Measurements from ENCODE around the gene TBC1D23.
A peak's percentile ranks its signal among the peaks of the same experiment; 100 is the strongest.
"Not testable (repeated sequence)": the region's sequence is repeated elsewhere in the genome, so short reads cannot be mapped to it uniquely, and the experiment has no call there.

Gene TBC1D23

DNA sequence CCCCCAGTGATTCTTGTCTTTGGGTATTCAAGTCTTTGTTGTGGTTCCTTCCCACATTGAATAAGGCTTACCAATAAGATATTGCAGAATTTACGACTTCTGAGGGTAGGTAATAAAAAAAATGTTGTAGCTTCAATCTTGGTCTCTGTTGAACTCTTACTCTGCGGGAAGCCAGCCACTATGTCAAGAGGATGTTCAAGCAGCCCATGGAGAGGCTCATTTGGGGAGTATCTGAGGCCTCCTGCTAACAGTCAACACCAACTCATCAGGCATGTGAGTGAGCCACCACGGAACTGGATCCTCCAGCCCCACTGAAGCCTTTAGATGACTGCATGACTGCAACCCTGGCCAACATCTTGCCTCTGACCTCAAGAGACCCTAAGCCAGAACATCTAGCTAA is 3.2 kb upstream of the TBC1D23 start:
- TF ChIP-seq ZFX (IDR thresholded peaks at IDR 0.05) = no peak
- TF ChIP-seq, protein P1, sequence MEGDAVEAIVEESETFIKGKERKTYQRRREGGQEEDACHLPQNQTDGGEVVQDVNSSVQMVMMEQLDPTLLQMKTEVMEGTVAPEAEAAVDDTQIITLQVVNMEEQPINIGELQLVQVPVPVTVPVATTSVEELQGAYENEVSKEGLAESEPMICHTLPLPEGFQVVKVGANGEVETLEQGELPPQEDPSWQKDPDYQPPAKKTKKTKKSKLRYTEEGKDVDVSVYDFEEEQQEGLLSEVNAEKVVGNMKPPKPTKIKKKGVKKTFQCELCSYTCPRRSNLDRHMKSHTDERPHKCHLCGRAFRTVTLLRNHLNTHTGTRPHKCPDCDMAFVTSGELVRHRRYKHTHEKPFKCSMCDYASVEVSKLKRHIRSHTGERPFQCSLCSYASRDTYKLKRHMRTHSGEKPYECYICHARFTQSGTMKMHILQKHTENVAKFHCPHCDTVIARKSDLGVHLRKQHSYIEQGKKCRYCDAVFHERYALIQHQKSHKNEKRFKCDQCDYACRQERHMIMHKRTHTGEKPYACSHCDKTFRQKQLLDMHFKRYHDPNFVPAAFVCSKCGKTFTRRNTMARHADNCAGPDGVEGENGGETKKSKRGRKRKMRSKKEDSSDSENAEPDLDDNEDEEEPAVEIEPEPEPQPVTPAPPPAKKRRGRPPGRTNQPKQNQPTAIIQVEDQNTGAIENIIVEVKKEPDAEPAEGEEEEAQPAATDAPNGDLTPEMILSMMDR (conservative IDR thresholded peaks at IDR 0.05) = no peak
- H3K27ac ChIP-seq = no peak overlapping the region

DNA sequence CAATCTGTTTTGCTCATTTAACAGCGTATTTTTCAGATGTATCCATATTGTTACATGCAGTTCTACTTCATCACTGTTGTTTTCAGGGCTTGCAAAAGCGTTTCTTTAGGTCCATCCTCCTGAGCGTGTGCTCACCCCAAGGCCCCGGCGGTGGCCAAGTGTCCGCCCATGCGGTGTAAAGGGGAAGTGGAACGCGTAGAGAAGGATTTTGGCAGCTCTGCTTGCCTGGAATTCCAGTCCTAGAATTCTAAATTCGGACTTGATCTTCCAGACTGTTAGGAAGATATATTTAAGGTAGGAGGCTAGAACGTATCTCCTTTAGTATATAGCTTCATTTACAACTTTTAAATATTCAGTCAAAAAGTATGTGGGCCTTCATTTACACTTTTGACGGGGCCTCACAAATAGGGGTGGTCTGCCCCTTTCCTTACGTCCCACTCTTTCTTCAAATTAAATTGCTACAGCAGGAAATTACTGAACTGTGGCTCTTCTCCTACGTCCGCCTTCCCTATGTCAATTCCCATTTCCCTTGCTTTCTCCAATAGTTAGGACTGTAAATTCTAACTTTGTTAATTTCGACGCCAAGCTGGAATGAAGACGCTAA is 609 bp upstream of the TBC1D23 start:
- H3K27ac ChIP-seq = peak overlapping the region; percentile 72; the same call in 1 of the 2 replicates
- TF ChIP-seq, protein P1 (conservative IDR thresholded peaks at IDR 0.05) = no peak
- no peak for TF ChIP-seq ZFX (IDR thresholded peaks at IDR 0.05)

DNA sequence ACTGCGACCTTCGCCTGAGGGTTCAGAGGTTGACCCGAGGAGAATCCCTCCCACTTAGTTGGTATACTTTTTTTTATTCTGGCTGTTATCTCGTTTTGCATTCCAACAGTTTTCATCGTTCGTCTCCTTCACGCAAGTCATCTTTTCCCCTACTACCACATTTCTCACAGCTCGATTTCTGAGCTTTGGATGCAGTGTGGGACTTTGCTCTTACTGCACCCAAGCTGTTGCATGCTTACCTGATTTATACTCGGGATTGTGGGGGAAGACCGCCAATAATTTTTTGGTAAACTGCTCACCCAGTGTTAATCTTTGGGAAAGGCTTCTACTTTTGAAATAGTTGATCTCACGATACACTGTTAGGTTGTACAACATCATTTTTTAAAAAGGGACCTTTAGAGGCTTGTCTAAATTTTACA is 702 bp downstream of the TBC1D23 start:
- TF ChIP-seq ZFX (IDR thresholded peaks at IDR 0.05) = no peak
- TF ChIP-seq, protein P1 (conservative IDR thresholded peaks at IDR 0.05) = no peak
- peak overlapping the region; percentile 72 for H3K27ac ChIP-seq

DNA sequence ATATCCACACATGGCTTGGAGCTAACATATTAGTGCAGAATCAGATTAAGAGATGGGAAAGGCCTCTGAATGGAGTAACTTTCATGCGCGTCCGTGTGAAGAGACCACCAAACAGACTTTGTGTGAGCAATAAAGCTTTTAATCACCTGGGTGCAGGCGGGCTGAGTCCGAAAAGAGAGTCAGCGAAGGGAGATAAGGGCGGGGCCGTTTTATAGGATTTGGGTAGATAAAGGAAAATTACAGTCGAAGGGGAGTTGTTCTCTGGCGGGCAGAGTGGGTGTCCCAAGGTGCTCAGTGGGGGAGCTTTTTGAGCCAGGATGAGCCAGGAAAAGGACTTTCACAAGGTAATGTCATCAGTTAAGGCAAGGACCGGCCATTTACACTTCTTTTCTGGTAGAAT is 2.1 kb downstream of the TBC1D23 start:
- not testable (repeated sequence) for H3K27ac ChIP-seq

DNA sequence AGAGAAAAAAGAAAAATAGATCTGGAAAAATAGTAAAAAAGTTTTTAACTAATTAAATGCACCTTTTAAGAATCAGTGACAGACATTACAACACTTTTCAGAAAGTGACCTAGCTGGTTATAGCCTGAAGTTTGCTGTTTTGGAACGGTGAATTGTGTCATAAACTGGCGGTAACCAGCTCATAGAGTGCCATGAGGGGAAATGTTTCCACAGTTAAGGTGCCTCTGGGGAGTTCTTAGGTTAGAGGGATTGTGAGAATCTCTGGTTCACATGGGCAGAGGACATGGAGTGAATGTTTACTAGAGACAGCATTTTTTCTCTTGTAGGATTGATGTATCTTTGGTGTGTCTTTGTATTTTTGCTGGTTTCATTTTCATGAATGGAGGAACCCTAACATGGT is 2.8 kb downstream of the TBC1D23 start:
- no peak for TF ChIP-seq ZFX (IDR thresholded peaks at IDR 0.05)
- TF ChIP-seq, protein P1 (conservative IDR thresholded peaks at IDR 0.05) = no peak
- no peak overlapping the region for H3K27ac ChIP-seq

DNA sequence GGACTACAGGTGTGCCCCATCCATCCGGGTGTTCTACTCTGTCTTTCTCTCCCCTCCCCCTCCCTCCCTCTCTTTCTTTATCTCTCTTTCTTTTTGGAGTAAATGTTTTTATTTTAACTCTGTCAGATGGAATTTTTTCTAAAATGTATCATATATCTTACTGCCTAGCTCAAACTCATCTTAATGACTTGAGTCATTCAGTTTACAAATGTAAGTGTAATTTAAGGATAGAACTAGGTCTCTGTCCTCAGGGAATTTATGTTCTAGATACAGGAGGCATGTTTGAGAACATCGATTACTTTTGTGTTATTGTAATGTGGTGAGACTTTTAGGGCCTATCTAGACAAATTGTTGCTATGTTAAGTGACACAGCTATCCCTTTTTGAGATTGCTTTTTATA is 3.5 kb downstream of the TBC1D23 start:
- H3K27ac ChIP-seq = no peak overlapping the region
- TF ChIP-seq, protein P1 (conservative IDR thresholded peaks at IDR 0.05) = no peak
- TF ChIP-seq ZFX (IDR thresholded peaks at IDR 0.05) = no peak

DNA sequence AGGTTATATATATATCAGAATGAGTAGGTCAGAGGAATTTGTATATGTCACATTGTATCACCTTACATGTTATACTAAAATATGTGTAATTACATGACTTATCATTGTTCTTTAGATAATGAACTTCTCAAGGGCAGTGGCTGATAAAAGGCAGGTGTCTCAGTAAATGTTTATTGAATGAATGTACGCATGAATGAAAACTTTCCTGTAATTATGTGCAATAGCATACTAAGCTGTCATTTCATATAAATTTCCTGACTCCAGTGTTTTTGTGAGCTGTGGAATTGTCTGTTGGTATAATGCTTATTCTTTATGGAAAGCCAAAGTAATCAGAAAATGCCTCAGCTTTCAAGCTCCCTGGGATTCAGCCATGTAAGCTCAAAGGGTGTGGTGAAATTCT is 4.2 kb downstream of the TBC1D23 start:
- H3K27ac ChIP-seq = no peak overlapping the region
- TF ChIP-seq, protein P1 (conservative IDR thresholded peaks at IDR 0.05) = no peak
- no peak for TF ChIP-seq ZFX (IDR thresholded peaks at IDR 0.05)

DNA sequence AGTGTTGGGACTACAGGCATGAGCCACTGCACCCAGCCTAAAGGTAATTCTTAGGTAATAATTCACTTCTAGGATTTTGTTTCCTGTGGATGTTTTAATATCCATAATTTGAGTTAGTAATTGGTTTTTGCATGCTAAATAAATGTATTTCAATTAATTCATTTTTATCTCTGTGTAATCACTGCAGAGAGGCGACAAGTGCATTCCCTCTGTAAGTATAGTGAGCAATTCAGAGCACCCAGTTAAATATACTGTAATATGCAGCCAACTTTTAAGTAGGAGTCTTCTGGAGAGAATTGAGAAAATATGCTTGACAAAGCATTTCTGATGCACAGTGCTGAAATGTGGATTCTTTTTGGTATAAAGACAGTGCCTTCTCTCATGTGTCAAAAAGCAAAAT is 5.7 kb downstream of the TBC1D23 start:
- TF ChIP-seq, protein P1 (conservative IDR thresholded peaks at IDR 0.05) = no peak
- TF ChIP-seq ZFX (IDR thresholded peaks at IDR 0.05) = no peak
- no peak overlapping the region for H3K27ac ChIP-seq

Measured in C4-2B (cell line).